Activated CD8-positive, alpha-beta memory T cell treated with anti-CD3 and anti-CD28 coated beads for 4 hours (primary cell): ENCODE measurements around the gene SRPRB.

ENCODE experiments used
- DNase-seq, 2 donors: peaks; one replicate each; pipeline ENCODE4 v3.0.0-alpha.2; 2020; ENCODE audit warnings: low read depth in 2 of 2

The SRPRB gene

DNA sequence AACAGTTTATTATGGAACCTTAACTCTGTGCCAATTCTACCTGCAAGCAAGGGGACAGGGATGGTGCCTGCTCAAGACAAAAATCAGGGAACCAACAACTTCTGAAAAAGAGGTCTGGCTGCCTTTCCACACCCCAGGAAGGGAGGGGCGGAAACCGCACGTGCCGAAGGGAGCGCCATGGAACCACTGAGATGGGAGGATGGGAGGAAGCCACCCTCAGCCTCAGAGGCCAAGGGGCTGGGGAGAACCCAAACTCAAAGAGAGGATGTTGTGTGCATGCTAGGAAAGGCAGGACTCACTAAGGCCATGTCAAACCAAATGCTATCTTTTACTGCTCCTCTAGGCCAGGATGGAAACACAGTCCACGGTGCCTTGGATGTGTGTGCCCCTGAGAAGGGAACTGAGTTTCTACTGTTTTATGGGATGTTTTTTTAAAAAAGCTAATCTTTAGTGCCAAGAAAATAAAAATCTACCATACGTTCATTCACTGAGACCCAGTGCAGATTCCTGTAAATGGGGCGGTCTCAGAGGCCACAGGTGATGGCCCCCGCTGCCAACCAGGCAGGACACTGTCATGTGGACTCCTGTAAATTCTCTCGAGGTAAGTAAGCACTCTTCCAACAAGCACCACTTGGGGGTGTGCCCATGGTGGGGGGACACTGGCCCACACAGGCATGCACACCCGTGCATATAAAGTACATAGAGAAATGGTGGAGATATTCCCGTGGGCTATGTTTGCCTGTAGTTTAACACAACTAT is 20.5 kb downstream of the SRPRB start:
- no peak for DNase-seq

DNA sequence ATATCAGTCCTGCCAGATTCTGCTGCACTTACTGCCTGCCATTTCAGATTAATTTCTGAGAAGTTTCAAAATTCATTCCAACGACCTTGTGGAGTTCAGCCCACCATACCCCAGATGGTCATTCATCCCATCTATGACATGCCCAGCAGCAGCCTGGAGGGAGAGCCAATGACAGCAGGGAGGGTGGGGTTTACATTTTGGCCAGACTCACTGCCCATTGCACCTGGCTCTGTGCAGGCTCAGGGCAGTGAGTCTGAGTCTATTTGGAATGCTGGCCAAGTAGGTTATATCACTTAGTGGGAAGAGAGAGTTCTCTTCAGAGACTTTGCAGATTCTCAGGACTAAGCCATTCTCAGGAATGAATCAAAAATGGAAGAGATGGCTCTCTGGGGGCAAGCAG is 21.5 kb downstream of the SRPRB start:
- no peak for DNase-seq

DNA sequence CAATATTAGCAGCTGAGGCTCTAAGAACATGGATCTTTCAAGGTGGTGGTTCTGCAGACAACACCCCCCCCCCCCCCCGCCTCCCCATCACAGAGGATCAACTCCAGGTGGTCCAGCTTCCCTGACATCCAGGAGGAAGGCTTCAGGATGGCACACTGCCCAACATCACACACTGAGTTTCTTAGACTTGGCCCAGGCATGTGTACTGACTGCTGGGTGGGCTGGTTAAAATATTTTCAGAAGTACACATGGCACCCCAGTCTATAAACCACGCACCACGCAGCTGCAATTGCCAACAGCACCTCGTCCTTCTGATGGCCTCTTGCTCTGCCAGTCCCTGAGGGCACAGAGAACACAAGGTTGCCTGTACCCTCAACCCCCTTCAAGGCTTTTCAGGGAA is 22.1 kb downstream of the SRPRB start:
- DNase-seq, result no peak

DNA sequence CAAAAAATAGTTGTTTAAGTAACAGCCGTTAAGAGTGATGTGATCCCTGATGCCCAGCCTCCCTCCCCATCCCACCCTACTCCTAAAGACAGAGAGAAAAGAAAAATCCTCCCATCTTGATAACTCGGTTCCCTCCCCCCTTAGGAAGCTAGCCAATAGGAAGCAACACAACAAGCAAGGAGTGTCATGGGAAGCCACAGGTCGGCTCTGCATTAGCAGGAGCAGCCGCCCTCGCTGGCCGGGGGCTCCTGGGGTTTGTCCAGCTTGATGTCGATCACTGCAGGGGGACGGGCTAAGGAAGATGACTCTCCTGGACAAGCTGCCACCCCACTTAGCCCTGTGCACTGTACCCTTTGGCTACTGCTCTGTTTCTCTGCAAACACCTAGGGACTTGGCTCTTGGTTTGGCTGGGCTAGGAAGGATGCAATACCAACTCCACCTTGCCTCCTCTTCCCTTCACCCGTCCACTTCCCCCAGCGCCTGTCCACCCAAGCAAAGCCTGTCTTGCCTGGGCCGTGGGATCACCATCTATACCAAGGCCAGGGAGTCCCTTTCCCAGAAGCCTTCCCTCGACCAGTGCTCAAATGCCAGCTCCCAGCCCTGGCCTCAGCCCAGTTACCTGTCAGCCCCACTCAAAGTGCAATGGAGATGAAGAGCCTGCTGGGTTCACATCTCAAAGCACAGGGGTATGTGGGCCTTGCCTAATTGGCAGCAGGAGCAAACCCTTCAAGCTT is 23.1 kb downstream of the SRPRB start:
- no peak for DNase-seq

DNA sequence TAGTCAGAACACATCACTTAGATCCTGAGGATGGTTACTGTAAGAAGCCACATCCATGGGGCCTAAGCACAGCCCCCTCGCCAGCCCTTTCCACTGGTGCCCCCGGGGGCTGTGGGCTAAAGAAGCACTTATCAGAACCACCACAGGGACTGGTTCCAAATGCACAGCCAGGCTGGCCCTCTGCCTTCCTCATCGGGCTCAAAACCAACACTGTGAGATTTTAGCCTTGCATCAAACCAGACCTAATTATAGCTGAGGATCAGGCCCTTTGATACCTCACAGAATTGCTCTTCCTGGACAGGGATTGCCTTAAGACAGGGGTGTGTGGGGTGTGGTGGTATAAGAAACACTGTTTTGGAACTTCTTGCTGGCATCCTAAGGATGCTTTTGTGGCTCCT is 23.7 kb downstream of the SRPRB start:
- DNase-seq, result no peak

DNA sequence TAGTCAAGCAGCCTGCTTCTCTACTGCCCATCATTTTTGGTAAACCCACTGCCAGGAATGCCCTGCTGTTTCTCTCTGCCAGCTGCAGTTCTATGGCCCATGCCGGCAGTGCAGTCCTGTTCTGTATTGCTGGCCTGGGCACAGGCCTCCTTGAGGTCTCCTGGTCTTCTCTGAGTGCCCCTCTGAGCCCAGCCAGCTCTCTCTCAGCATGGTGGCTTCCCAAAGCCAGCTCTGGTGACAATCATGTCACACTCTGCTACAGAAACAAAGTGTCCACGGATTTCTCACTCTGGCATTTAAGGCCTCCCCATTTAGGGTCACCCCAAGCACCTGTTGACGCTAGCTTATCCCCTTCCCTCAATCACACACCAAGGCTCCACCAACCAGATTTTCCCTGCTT is 24.5 kb downstream of the SRPRB start:
- DNase-seq, result no peak

DNA sequence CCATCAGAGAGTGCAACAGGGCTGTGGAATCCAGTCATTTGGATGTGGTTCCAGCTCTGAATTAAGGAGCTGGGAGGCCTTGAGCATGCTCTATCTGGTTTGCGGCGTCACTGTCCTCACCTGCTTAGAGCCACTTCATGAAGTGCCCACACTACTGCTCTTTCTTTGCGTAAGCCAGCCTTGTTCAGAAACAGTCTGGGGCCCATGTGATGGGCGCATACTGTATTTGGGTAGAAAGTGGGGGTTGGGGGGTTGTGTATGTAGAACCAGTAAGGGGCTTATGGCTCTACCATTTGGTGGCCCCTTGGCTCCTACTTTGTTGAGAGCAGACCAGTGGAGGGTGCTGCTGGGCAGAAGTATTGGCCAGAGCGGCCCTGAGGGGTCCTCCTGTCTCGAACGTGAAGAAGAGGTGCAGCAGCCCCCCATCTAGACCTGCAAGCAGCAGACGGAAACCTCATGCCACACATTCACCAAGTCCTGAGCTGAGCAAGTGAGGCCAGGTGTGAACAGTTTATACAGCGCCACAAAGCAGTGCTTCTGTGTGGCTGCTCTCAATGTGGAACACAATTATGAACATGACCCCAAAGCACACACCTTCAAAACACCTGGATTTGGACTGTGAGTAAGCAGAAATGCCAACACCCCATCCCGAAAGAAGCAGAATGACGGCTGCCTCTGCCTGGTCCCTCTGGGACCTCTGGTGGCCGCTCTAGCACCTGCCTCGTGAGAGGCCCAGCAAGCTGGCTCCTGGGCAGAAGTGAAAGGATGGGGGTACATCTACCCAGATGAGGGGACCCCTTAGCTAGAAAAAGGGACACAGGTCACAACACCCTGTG is 26.6 kb downstream of the SRPRB start:
- no peak for DNase-seq

DNA sequence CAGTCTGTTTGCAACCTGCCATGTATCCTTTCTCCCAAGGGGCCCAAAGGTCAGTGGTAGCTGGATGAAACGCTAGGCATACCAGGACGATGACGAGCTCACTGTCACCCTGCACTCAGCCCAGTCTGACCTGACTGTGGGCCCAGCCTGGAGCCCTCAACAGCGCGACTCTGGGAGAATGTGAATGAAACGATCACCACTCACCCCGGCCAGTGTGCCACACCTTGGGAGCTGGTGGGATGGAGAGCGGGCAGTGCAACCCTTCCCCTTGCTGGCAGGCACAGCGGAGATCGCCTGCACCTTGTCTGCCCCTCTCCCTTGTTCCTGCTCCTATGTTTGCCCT is 27.2 kb downstream of the SRPRB start:
- no peak for DNase-seq

DNA sequence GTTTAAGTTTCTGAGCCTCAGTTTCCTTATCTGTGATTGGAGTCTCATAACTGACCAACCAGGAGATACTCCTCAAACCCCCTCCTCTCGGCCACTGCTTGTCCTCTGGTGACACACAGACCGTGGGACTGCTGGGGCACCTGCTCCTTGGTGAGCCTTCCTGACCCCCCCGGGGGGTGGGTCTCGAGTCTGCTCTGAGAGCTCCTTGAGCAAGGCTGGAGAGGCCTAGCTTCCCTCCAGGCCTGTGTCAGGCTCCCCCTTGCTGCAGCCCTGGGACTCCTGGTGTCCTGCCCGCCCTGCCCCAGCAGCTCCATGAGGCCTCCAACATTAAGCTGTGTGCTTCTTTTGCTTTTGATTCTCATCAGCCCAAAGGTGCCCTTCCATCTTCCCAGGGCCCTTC is 27.7 kb downstream of the SRPRB start:
- DNase-seq, result no peak

DNA sequence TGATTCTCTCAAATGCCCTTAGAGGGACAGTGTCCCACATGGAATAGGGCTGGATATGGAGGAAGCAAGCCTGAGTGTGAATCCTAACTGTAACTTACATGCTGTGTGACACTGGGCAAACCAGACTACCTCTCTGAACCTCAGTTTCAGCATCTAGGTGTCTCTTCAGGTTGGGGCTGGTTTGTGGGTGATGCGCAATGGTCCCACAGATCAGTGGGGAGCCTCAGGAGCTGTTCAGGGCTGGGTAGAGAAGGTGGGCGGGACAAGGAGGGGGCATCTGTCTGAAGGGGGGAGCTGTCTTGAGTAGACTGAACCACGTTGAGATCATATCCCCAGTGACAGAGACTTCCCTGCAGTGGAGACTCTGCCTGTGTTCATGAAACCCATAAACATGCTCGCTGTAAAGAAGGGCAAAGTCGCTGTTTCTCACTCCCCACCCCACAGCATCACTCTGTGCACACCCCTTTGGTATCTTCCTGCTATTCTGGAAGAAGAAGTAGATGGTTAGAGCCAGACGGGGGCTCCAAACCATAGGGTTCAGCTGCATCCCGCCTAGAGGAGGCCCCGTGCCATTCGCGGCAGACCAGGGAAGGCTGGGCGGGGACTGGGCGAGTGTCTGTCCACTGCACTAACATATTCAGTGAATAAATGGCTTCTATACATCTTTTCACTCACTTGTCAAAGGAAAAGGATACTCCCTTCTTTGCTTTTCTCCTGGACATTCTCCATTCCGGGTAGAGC is 28.4 kb downstream of the SRPRB start:
- DNase-seq, result no peak

DNA sequence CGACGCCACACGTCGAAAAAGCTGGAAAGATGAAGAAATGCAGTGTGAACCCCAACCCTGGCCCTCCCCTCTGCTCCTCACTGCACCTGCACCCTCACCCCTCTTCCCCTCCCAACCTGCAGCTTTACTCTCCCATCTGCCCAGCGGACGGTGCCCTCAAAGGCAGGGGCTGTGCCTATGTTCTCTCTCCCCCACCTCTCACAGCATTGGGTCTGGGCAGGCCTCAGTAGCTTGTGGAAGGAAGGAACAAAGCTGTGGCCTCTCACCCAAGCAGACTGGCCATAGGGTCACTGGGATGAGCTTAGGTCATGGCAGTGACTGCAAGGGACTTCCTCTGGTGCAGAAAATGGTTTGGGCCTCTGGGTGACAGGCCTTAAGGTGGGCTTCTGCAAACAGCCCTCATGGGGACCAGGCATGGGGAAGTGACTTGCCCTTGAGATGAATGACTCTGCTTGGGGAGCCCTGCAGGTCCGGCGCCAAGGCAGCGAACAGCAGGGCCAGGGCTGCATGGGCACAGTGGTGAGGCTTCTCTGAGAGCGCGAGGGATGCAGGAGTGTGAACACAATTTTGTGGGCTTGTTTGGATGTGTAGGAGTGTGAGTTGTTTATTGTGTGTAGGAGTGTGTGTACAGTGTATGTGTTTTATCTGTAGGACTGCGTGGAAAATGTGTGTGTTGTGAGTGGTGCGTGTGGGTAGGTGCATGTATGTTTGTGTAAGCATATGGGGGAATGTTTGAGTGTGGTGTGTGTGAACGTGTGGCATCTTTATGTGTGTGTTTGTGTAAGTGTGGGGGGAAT is 29.2 kb downstream of the SRPRB start:
- DNase-seq, result no peak

DNA sequence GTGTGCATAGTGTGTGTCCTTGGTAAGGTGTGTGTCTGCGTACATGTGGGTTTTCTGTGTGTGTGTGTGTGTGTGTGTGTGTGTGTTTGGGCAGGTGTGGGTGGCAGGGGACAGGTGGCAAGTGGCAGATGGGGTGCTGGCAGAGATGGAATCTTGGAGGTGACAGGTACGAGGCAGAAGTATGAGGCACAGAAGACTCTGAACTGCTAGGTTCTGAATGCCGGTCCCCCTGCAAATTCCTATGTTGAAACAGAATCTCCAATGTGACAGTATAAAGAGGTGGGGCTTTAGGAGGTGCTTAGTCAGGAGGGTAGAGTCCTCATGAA is 29.8 kb downstream of the SRPRB start:
- no peak for DNase-seq

DNA sequence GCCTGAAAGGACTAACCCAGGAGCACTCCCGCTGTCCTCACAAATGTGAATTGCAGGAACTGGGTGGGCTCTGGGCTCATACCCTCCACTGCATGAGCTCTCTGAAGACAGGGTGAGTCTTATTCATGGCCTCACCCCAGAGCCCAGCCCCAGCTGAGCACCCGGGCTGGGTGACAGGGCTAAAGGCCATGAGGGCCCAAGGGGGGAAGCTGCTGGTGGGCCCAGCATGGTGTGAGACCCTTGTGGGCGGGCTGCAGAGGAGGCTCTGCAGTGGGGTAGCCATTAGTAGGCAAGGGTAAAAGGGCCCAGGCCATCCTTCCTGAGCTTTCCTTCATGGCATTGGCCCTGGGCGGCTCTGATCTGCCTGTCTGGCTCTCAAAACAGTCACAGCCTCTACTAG is 30.3 kb downstream of the SRPRB start:
- no peak for DNase-seq

DNA sequence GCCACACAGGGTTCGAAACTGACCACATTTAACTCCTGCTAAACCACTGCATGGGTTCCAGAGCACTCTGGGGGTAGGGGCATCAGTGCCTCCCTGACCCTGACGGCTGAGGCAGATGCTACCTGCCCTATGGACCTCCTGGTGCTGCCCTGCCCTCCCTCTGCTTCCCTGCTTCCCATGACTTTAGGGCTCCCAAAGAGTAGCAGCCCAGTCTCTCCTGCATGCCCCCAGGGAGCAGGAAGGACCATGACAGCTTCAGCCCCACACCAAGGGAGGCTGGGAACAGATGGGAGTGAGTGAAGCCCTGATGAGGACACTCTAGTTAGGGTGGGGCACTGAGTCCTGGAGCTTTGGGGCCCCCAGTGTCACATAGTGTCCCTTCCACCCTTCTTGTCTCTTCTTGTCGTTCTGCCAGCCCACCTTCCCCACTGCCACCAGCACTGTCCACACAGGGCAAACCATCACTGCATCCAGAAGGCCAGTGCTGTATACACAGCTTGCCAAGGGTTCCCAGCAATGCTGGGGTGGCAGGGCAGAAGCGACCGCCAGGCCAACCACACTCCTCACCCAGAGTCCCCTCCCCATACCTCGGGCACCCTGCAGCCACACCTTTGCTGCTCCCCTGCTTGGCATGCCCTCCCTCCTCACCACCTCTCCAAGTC is 31.0 kb downstream of the SRPRB start:
- DNase-seq, result no peak

DNA sequence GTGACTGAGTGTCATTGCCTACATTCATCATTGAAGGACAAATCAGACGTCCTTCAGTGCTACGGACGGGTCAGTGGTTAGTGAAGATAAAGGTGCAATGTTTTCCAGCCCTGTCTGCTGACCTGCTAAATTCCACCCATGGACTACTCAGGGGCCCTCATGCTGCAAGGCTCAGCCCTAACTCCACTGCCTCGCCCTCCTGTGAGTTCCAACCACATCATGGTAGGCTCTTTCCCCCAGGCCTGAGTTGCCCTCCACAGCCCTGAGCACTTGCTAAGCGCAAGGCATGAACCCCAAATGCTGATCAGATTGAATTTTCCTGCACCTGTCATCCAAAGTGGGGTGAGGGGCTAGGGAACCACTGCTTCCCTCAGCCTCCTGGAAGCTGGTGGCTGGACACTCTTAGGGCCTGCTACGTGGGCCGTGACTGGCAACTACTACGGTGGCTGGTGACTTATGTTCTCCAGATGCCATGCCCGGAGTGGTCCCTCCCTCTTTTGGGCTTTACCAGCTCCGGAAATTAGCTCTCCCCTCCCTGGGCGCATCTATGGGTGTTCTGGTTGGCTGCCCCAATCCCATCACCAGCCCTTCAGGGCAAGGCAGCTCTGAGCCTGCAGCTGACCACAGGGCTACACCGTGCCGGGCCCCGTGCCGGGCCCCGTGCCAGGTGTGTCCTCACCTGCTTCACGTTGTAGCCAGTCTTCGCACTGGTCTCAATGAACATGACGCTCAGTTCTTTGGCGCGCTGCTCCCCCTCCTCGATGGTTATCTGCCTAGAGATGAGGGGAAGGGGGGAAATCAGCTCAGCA is 32.1 kb downstream of the SRPRB start:
- no peak for DNase-seq

DNA sequence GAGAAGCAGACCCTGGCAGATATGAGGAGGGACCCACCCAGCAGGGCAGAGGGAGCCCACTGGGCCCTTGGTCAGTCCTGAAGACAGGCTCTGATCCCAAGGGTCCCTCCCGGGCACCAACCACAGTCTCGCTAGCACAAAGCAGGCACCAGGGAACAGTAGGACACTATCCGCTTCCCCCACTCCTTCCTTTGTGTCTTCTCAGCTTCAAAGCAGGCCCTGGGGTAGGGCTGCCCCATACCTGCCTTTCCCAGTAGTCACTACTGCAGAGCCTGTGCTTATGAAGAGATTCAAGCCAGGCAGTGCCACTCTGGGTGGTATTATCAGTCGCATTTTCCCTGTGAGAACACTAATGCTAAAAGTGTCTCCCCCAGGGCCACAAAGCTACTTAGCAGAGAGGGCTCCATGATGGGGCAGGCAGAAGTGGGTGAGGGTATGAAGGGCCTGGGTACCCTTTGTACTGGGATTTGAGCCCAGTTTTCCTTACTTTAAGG is 32.7 kb downstream of the SRPRB start:
- no peak for DNase-seq

DNA sequence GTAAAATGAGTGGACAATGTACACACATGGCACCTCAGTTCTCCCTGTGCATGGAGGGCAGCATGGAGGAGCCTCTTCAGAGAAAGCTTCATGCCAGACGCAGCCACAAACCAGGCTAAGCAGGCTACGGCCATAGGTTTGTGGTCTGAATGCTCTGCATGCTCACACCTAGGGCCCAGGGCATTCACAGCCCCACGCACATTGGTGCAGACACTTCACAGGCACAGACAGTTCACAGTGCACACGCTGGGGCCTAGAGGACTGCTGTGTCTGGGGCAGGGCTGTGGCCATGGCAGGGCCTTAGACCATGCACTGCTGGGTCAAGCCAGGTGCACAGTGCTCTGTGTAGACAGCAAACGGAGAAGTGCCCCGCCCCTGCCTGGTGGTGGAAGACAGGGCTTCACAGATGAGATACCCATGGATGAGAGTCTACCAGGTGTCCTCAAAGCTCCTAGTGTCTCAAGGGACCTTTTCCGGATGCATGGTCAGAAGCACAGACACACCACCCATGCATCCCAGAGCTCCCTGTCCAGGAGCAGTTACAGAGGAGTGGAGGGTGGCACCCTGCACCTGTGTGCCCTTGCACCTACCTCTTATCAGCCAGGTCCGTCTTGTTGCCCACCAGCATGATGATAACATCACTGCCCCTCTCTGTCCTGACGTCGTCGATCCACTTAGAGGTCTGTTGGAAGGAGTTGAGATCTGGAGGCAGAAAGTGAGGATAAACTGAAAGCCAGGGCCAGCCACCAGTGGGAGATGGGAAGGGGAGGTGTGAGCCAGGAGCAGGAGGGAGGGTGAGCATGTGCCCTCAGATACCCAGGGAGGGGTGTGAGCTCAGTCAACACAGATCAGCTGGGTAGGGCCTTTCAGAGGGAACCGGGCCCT is 33.5 kb downstream of the SRPRB start:
- no peak for DNase-seq

DNA sequence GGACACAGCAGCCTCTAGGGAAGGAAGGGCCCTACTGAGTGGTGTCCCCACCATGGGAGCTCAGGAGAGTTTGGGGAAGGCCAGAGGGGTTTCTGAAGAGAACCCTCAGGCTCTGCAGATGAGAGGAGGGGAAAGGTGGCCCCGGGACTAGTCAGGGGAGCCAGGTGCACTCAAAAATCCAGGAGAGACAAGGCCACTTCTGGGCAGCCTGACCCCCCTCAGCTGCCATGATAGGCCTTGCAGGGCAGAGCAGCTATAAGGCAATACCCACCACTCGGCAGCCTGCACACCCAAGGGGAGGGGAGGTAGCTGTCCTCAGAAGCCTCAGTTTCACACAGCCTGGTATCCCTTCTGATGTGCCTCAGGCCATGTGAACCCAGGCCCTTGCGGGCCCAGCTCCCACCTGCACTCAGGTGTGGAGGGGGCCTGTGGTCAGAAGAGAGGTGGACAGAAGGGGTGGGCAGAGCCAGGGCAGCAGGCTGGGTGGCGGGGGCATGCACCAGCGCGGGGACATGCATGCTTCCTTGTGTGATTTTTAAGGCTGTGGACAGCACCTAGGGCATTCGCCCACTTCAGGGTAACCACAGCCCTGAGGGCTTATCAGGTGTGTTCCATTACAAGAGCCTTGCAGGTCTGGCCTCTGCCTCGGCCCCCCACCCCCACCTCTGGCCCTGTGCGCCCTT is 34.6 kb downstream of the SRPRB start:
- no peak for DNase-seq
